Inflammatory macrophage treated with lipopolysaccharide for 4 hours (primary cell): ENCODE data around the gene UCN3.

Experiments used
- DNase-seq: peaks from one replicate; pipeline ENCODE4 v3.0.0-alpha.2; 2020

The UCN3 gene, protein sequence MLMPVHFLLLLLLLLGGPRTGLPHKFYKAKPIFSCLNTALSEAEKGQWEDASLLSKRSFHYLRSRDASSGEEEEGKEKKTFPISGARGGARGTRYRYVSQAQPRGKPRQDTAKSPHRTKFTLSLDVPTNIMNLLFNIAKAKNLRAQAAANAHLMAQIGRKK

DNA sequence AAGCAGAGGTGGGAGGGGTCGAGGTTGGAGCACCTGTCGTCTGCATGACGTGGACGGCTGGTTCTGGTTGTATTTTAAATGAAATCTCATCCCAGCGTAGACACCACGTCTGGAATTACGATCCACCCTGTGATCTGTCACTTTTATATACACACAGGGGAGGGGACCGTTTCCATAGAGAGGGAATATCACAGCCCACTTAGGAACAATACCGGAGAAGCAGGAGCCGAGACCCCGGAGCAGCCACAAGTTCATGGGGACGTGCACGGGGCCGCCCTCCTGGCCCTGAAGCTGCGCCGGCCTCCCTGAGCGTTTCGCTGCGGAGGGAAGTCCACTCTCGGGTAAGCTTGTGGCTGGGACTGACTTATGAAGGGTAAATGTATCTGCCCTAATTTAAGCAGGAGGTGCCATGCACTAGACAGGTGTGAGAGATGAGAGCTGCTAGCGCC is at the start of gene UCN3:
UCN3 (plus strand) TSS at position 77 of the 449 bp plus-strand sequence. CDS start 8,755 bp downstream, outside the sequence.
- no peak for DNase-seq

DNA sequence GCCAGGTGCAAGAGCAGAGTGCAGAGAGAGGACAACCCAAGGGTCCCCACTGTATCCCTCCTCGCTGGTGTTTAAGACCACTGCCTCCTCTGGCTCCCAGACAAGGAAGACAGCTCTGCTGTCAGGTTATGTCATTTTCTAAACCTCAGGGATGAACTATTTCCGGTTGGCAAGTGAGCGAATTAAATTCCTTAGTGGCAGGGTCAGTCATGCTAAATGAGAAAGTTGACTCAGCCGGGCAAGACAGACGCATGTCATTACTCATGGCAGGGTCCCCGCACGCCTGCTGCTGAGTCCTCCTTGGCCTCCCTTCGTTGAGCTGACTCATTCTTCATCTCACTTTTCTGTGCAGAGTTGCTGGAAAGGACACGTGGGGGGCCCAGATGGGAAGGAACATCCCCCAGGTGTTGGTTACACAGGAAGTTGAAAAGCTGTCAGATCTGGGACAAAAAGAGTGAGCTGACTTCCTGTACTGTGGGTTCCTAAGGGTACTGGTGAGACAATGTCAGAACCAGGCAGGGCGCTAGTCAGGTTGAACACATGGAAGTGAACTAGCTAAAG is 47.1 kb upstream of the UCN3 start:
- peak; percentile 61 for DNase-seq

DNA sequence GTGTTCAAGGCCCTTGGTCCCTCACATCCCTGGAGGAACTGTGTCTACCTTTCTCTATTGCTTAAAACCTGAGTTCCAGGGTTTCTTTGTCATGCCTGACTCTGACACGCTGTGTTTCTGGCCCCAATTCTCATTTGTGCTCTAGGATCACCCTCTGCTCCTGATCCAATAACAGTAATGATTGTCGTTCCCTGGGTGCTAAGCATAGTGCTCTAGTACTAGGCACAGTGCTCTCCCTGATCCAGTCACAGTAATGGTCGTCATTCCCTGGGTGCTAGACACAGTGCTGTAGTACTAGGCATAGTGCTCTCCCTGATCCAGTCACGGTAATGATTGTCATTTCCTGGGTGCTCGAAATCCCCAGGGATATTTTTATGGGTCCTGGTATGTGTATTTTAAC is 46.6 kb upstream of the UCN3 start:
- no peak for DNase-seq

DNA sequence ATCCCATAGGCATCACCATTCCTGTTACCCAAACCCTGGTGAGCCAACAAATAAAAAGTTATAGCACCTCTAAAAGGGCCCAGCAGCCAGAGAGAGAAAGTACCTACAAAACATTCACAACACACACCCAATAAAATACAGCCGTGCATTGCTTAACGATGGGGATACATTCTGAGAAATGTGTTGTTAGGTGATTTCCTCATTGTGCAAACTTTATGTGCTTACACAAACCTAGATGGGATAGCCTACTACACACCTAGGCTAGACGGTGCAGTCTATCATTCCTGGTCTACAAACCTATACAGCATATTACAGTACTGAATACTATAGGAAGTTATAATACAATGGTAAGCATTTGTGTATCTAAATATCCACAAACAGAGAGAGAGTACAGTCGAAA is 44.9 kb upstream of the UCN3 start:
- no peak for DNase-seq

DNA sequence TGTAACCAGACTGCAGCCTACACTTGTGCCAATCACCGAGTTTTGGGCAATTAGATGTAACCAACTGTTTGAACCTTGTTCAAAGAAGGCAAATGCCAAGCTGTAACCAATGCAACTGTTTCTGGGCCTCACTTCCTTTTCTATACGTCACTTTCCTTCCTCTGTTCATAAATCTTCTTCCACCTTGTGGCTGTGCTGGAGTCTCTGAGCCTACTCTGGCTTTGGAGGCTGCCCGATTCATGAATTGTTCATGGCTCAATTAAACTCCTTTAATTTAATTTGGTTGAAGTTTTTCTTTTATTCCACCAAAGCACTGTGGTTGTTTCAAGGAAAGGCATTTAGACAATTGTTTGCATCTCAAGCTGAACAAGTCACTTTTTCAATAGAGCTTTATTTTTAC is 43.5 kb upstream of the UCN3 start:
- DNase-seq: no peak

DNA sequence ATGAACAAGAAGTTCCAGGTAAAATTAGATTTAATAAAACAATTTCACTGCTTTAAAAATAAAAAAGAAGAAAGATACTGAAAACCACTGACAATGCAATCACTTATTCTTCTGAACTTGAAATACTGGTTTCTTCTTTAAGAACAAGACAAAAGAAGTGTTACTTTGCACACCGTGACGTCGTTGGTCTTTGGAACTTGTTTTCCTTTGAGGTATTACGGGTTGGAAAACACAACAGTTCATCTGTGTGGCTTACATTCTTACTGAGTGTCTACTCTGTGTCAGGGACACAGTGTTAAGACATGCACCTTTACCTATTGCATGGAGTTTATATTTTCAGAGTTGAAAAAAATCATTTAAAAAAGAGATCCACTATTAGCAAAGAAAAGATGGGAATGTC is 41.3 kb upstream of the UCN3 start:
- DNase-seq: no peak

DNA sequence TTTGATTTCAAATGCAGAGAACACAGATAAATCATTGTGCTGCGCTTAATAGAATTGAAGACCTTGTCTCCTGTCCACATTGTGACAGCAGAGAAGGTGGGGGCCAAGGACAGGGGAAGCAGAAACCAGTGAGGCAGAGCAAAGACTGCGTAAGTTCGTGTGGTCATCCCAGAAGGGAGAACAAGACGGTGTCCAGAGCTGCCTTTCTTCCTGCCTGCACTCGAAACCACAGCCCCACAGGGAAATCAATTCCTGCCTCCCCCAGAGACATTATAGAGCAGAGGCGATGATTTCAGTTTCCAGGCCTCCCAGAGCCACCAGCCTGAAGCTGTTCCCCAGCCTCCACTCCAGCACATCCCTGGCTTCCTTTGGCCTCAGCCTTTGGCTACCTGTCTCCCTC is 39.7 kb upstream of the UCN3 start:
- peak; percentile 12 for DNase-seq

DNA sequence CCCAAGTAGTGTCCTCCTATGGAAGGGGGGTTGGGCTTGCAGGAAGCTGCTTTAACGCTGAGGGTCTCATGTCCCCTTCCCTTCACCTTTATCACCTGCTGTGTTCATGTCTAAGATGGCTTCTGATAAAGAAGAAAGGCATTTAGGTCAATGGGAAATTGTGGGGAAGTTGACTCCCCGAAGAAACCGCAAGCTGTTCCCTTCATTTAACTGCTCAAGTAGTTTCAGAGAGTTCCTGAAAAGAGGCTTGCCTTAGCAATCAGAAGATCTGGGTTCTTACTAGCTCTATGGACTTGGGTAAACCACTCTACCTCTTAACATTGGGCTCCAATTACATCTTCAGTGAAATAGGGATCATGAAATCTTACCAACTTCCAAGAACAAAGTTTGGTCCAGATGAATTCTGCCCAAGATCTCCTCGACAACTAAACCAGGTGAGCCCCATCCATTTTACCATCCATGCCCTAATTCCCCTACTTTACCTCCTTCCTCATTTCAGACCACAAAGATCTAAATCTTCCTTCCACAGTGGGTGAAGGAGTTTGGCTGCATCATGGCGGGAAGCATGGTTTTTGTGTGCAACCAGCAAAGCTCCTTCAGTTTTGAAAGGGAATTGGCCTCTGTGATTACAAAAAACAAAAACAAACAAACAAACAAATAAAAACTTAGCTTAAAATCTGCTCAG is 30.4 kb upstream of the UCN3 start:
- no peak for DNase-seq

DNA sequence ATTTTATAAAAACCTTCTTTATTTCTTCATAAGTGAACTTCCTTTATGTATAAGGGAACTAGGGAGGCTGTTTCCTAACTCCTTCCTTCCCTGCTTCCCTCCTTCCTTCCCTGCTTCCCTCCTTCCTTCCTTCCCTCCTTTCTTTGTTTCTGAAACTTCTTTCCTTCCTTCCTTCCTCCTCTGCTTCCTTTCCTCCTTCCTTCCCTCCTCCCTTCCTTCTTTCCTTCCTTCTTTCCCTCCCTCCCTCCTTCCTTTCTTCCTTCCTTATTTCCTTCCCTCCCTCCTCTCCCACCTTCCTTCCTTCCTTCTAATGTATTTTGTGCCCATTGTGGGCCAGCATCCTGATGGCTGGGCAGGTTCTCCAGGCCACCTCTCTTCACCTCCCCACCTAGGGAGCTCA is 26.8 kb upstream of the UCN3 start:
- DNase-seq: no peak

DNA sequence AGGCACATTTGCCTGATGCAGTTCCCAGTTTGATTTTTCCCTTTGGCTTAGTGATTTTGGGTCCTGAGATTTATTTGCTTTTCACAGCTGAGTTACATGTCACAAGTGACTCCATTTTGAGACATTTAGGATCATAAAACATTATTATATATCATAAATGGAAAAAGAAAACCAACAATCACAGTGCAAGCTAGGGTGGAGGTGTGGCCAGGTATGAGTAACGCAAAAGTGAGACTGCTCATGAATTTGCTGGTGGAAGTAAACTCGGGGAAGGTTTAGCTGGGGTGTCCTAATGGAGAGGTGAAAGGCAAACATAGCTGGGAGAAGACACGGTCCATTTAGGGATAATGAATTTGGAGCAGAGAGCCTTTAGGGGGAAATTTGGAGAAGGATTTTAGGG is 21.7 kb upstream of the UCN3 start:
- no peak for DNase-seq

DNA sequence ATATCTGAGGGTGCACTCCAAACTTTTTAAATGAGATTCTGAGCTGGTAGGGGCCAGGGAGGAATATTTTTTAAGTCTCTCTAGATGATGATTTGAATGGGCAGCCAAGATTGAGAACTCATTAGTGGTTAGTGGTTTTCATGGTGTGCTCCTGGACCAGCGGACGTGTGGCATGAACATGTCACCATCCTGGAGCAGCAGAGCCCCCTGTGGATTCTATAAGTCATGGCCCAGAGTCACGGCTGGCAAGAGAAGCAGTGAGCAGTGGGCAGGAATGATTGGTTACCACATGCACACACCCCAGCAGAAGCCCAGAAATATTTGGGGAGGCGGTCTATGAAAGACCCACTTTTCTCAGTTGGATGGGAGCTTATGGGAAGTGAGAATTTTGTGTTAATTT is 21.2 kb upstream of the UCN3 start:
- DNase-seq: no peak

DNA sequence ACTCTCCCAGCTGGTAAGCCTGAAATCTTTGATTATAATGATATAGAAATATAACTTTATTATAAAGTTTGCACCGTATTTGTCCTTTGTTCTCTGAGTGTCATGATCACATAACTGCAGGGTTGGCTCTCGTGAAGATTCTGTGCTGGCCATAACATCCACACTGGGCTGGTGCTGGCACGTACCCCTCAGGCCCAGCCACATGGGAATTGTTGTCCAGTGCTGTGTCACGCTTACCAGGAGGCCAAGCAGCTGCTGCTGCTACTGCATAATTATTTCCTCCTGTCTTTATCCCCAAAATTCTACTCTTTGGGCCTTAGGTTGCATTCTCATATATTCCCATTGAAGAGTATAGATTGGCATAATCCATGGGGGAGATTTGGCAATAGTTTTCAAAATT is 20.8 kb upstream of the UCN3 start:
- DNase-seq: no peak

DNA sequence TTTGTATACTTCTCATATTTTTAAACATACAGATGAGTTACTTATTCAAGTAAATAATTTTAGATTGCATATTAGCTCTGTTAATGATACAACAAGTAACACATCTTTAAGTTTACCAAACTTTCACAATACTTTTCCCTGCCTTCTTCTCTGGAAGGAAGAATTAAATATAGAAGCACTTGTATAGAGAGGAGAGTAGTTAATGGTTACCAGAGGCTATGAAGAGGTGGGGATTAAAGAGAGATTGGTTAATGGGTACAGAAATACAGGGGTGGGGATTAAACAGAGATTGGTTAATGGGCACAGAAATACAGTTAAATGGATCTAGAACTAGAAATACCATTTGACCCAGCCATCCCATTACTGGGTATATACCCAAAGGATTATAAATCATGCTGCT is 20.0 kb upstream of the UCN3 start:
- no peak for DNase-seq

DNA sequence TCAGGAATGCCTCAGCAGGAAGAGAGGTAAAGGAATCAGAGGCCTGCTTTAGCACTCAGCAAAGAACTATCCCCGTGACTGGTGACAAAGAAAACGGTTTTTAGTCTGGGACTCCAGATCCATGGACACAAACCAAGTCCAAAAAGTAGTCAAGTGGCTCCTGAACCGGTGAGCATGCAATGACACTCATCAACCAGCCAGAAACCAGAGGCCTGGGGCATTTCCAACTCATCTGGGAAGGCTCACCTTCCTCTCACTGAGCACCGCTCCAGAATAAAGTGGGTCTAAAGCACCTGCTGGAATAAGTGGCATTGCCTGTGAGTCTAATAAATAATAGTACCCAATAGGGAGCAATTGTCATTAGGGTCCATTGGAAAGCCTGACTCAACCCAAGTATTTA is 17.9 kb upstream of the UCN3 start:
- DNase-seq: no peak

DNA sequence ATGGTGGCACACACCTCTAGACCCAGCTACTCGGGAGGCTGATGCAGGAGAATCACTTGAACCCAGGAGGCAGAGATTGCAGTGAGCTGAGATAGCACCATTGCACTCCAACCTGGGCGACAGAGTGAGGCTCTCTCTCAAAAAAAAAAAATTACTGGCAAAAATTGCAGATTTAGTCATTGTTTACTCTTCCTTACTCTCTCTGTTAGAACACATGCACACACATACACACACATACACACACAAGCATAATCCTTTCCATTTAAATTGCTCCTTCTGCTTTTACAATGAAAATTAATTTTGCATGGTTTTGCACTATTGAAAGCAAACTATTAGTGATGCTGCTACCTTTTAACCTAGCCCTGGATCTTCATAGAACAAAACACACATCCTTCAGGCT is 15.4 kb upstream of the UCN3 start:
- no peak for DNase-seq

DNA sequence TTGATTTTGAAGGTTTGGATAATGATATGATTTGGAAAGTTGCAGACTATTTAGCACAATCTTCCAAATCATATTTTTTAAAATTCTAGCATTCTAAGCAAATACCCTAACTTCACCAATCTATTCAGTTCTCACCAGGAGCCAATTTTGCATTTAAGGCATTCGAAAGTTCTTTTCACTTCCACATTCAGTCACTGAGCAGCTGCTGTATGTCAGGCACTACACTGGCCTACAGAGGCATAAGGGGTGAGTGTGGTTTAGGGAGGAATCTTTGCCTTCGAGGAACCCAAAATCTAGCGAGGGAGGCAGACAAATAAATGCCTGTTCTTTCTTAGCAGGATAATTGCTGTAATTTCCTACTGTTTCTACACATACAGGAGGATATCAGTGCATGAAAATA is 10.7 kb upstream of the UCN3 start:
- DNase-seq: no peak

DNA sequence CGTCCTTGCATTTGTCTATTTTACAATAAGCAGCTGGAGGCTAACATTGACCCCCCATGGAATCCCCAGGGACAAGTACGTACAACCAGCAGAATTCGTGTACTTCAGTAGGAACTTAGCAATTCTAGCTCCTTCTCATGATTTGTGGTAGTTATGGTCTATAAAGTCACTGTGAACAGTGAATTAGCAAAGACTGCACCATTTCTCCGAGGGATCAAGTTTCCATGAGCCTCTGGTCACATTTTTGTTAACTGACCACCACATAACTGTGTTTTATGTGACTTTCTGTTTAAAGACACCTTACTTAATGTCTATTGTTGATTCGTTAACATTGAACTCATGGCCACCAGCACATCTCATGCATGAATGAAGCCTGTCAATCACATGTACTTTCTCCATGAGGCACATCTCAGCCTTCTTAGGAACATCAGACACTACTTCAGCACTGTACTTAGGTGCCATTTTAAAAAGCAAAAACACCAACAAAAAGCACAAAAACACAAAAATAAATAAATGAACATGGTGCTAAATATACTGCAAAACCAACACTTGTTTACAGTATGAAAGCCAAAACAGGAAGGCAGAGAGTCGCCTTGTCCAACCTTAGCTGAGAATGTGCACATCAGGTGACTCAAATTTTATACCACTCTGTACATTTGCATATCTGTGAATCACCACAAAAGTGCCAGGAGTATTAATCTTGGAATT is 9.0 kb upstream of the UCN3 start:
- no peak for DNase-seq

DNA sequence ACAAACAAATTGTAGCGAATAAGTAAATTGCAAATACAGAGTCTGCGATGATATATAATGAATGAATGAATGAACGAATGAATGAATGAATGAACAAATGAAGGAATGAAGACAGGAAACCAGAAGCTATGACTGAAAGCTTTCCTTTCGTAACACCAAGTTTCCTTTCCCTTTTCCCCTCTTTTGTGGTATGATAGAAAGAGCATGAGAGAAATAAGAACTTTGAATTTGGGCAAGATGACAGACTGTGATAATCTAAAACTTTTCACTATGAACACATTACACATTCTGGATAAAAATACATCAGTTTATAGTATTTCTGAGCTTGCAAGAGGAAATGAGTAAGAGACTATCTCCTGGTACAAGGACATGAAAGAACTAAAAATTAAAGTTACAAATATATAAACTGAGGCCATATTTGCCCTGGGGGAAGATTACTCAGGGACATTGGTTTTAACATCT is 8.4 kb upstream of the UCN3 start:
- DNase-seq: peak; percentile 18

DNA sequence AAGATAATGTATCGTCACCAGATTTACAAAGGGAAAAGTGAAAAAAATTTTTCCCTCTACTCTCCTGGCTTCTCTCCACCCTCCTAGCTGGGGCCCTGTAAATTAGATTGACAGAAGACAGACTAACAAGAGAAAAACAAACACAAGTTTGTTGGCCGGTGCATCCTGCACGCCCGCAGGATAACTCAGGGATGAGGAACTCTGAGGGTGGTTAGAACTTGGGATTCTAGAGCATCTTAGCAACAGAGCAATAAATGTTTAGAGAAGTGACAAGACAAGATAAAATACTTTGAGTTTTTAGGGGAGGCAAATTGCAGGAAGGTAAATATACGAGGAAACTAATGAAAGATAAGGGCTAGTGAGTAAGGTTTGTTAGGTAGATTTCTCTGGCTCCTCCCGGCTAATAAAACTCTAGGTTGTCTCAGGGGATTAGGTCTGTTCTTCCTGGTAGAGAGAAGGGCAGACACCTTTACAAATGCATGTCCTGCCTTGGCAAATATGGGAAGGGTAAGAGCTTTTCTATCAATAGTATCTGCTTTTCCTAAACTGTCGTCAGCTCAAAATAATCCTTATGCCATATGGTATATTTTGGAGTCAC is 4.3 kb upstream of the UCN3 start:
- DNase-seq: no peak

DNA sequence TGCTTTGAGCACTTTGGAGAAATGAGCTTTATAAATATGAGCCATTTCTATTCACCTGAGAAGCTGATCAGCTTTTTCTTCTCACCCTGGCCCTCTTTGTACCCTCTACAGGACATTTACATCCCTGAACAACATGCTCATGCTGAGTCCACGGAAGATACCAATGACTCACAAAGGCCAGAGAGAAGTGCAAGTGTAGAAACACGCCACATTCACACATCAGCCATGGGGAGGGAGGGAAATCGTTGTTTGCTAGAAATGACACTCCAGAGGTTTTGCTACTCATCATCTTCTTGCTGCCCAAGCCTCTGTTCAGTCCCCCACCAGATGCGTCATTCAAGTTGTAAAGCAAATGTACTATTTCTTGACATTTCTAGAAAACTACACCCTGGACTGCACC is 2.8 kb upstream of the UCN3 start:
- DNase-seq: no peak

DNA sequence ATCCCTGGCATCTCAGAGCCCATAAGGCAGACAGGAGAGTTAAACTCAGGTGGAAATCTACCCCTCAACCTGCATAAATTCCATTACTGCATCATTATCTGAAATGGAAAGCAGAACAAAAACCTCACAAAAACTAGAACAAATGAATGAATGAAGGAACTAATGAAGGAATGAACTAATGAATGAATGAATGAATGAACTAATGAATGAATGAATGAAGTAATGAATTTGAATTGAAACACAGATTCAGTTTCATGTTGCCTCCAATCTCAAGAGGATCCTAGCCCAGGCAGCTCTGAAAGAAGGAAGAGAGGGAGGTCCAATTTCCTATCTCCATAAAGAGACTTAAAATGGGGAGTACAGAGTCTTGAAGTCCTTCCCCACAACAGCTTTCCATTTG is 1.9 kb upstream of the UCN3 start:
- DNase-seq: no peak

DNA sequence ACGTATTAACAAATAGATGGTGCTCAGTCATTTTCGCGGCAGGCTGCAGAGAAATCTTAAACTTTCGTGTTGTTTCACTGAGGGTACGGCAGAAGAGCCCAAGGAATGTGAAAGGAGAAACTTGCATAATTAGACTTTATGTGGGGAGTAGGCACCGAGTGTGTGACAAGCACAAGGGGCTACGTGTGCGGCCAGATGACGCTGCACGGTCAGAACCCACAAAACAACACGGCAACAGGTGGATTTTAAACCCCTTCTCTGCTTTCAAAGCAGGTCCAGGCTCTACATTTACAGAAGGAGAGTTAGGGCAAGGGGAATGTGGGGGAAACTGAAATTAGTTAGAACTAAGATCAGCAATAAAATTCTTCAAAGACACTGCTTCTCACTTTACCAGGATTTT is 392 bp upstream of the UCN3 start:
- no peak for DNase-seq

DNA sequence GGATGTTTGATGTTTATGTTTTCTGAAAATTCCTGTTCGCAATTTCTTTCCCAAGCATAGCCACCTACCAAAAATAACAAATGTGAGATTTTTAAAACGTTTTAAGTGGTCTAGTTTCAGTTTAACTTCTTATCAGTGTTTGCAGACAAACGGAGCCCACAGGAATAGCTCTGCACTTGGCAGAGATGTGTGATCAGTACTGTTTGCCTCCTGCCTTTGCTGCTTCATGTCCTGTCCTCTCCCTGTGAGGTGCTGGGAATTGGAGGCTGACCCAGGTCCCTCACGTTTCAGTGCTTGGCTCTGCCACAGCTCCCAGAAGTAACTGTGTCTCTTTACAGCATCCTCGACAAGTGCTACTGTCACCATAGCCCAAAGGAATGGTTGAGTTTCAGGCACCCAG is 1.2 kb downstream of the UCN3 start:
- DNase-seq: no peak
